ENCODE measurements around the gene YWHAE.

- TF ChIP-seq CTCF (conservative IDR thresholded peaks at IDR 0.05; ENCODE audit: low read depth, low read length) (no peak), EZH2 (IDR thresholded peaks at IDR 0.05; ENCODE audit: low read length, unreplicated experiment) (no peak)
Measured at GRCh38 chr17:1379208-1379929, 20.7 kb downstream of the YWHAE start.

Data from PC-3 (cell line).